PFSK-1 (cell line): ENCODE results near the gene KRT20.

Experiments used
- POLR2AphosphoS5 ChIP-seq: IDR thresholded peaks from 2 replicates; pipeline ENCODE4 v1.6.1; 2012; ENCODE audit warnings: low read depth, mild to moderate bottlenecking, control low read depth, low read length, moderate library complexity
- SIN3A ChIP-seq: IDR thresholded peaks from 2 replicates; pipeline ENCODE4 v1.6.1; 2012; ENCODE audit warnings: mild to moderate bottlenecking, low read length, moderate library complexity, borderline replicate concordance; ENCODE audit not compliant: insufficient read depth
- TAF1 ChIP-seq: IDR thresholded peaks from 2 replicates; pipeline ENCODE4 v1.6.1; 2012; ENCODE audit warnings: low read length, control low read depth, borderline replicate concordance; ENCODE audit not compliant: insufficient read depth

DNA sequence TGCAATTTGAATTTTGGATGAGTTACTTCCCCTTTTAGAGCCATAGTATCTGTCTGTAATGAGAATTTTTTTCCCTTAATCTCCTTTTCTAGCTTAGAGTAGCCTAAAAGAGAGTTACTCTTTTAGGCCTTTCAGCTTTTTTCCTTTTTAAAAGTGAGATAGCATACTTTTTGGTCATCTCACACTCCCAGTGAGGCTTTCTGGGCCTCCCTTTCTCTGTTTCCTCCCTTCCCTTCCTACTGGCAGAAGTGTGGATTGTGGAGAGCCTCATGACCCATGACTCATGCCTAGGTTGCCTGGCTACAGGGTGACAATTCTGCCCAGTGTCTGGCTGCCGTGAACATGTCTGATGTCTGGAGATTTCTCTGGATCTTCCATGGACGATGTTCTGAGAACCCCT, 37.2 kb upstream of the KRT20 start:
- TF ChIP-seq TAF1 (no peak), POLR2AphosphoS5 (no peak), SIN3A (no peak)
